ENCODE measurements around the gene CNTN4. TPM values are rescaled to one million over a fixed set of nuclear protein-coding genes. Genes with fewer than 3 reads are reported as not detected.

CNTN4 gene
- total and polyA plus RNA-seq, 10 donors = 0.20 to 4.3 (median 1.5) TPM

DNA sequence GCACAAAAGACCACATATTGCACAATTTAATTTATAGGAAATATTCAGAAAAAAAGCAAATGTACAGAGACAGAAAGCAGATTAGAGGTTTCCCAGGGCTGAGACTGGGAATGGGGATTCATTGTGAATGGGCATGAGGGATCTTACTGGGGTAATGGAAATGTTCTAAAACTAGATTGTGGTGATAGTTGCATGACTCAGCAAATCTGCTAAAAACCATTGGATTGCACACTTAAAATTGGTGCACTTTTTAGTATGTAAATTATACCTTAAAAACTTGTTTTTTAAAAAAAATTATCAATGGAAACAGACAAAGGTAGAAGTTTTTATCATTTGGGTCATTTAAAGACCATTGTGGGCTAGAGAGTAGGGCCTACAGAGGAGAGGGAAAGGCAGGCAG is 780.9 kb downstream of the CNTN4 start:
- Histone ChIP-seq H3K27me3 (replicated peaks in 1 of 7) (no peaks in the 10 kb centered on the region), H3K27ac (no peak overlapping the region), H3K36me3 (no peaks in the 10 kb centered on the region), H3K4me1 (no peaks in the 10 kb centered on the region), H3K4me3 (no peak overlapping the region), H3K9me3 (no peaks in the 10 kb centered on the region)
- TF ChIP-seq POLR2AphosphoS5 (IDR thresholded peaks at IDR 0.05) (no peak), POLR2A (IDR thresholded peaks at IDR 0.05) (no peak)
- TF ChIP-seq, protein P1, sequence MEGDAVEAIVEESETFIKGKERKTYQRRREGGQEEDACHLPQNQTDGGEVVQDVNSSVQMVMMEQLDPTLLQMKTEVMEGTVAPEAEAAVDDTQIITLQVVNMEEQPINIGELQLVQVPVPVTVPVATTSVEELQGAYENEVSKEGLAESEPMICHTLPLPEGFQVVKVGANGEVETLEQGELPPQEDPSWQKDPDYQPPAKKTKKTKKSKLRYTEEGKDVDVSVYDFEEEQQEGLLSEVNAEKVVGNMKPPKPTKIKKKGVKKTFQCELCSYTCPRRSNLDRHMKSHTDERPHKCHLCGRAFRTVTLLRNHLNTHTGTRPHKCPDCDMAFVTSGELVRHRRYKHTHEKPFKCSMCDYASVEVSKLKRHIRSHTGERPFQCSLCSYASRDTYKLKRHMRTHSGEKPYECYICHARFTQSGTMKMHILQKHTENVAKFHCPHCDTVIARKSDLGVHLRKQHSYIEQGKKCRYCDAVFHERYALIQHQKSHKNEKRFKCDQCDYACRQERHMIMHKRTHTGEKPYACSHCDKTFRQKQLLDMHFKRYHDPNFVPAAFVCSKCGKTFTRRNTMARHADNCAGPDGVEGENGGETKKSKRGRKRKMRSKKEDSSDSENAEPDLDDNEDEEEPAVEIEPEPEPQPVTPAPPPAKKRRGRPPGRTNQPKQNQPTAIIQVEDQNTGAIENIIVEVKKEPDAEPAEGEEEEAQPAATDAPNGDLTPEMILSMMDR (IDR thresholded peaks at IDR 0.05 in 8 of 11, conservative IDR thresholded peaks at IDR 0.05 in 3 of 11) = no peak
- no peak for DNase-seq
- intact Hi-C loops (cut with DNase I; ENCODE audit: low total_unique reads) = no loop called here

DNA sequence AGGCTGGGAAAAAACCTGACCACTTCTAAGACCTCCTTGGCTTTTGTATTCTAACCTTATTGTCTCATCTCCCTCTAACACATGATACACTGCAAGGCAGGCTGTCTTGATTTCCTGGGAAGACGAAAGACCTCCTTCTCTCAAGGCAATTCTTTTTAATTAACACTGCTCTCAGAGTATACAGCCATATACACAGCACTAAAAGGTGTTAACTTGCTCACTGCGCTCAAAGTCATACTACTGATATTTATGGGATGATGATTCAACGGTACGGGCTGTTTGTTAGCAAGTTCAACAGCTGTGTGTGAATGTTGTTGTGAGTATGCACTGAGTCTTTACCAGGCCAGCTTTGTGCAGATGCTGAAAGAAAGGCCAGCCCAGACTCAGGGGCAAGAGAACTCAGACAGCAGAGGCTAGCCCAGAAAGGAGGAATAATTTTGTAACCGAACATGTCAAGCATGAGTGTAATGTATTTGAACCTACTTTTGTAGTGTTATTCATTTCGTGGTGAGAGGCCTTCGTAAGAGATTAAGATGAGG is 781.6 kb downstream of the CNTN4 start:
- TF ChIP-seq POLR2AphosphoS5 (IDR thresholded peaks at IDR 0.05) (no peak), POLR2A (IDR thresholded peaks at IDR 0.05) (no peak)
- TF ChIP-seq, protein P1 (IDR thresholded peaks at IDR 0.05 in 8 of 11, conservative IDR thresholded peaks at IDR 0.05 in 3 of 11) = no peak
- Histone ChIP-seq H3K27me3 (replicated peaks in 1 of 7) (no peaks in the 10 kb centered on the region), H3K9me3 (no peaks in the 10 kb centered on the region), H3K27ac (no peak overlapping the region), H3K4me1 (no peaks in the 10 kb centered on the region), H3K4me3 (no peak overlapping the region), H3K36me3 (no peaks in the 10 kb centered on the region)
- no peak for DNase-seq
- 86 to 90% (median 88%) methylated on average over 7 of the region's 7 CpGs for WGBS, 5 donors
- intact Hi-C loops (cut with DNase I; ENCODE audit: low total_unique reads) = no loop called here

DNA sequence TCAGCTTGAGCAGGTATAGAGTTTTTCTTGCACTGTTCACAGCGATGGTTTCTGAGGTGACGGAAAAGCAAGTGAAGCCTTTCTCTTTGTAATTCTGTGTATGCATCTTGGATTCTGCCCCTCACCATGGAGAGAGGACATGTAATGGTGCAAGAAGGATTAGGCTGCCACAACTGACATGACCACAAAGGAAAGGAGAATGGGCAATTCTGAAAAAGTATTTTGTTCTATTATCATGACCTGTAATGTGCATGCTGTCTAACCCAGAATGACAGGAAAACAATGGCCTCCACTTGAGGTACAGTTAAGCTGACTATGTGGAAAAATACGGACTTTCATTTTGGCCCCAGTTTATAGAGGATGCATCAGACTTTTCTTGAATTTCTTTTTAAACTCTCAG is 784.6 kb downstream of the CNTN4 start:
- DNase-seq = no peak
- 70 to 94% (median 90%) methylated on average over 3 of the region's 3 CpGs for WGBS, 5 donors
- Histone ChIP-seq H3K9me3 (no peaks in the 10 kb centered on the region), H3K36me3 (no peaks in the 10 kb centered on the region), H3K27me3 (replicated peaks in 1 of 7) (no peaks in the 10 kb centered on the region), H3K4me3 (no peak overlapping the region), H3K27ac (no peak overlapping the region), H3K4me1 (no peaks in the 10 kb centered on the region)
- no peak for TF ChIP-seq POLR2AphosphoS5 (IDR thresholded peaks at IDR 0.05)
- TF ChIP-seq POLR2A (IDR thresholded peaks at IDR 0.05) = no peak
- TF ChIP-seq, protein P1 (IDR thresholded peaks at IDR 0.05 in 8 of 11, conservative IDR thresholded peaks at IDR 0.05 in 3 of 11) = no peak
- intact Hi-C loops (cut with DNase I; ENCODE audit: low total_unique reads) = no loop called here

DNA sequence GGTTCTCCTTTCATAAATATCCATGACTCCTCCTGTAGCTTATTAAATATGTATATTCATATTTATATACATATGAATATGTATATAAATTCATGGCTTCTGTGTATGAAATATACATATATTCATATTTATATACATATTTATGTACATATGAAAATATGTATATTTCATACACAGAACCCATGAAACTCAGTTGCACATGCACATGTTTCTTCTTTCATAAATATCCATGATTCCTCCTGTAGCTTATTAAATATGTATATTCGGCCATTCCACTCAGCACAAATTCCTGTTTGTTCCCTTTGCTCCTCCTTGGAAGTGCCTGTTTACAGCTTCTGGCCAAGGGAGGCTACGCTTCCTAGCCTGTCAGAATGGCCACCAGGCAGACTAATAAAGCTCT is 789.9 kb downstream of the CNTN4 start:
- intact Hi-C loops (cut with DNase I; ENCODE audit: low total_unique reads) = no loop called here
- DNase-seq = no peak
- no peaks in the 10 kb centered on the region for H3K4me1 ChIP-seq
- TF ChIP-seq, protein P1 (IDR thresholded peaks at IDR 0.05 in 8 of 11, conservative IDR thresholded peaks at IDR 0.05 in 3 of 11) = no peak
- no peak for TF ChIP-seq POLR2AphosphoS5 (IDR thresholded peaks at IDR 0.05)
- no peak for TF ChIP-seq POLR2A (IDR thresholded peaks at IDR 0.05)
- H3K27ac ChIP-seq = no peak overlapping the region
- peaks cover 0 to 4% (median 0%) of the 10 kb centered on the region in 7 donors for H3K27me3 ChIP-seq (replicated peaks in 1 of 7)
- no peaks in the 10 kb centered on the region for H3K36me3 ChIP-seq
- no peaks in the 10 kb centered on the region for H3K9me3 ChIP-seq
- no peak overlapping the region for H3K4me3 ChIP-seq
- WGBS, 5 donors = 66 to 86% (median 73%) methylated on average over 2 of the region's 2 CpGs

Measured in spleen (tissue), 11 donors.